Adrenal gland (tissue), 12 donors: ENCODE data around the gene MNAT1. TPM values are rescaled to one million over a fixed set of nuclear protein-coding genes. Genes with fewer than 3 reads are reported as not detected.

ENCODE experiments used
- DNase-seq, 7 donors: peaks; one replicate each; pipeline ENCODE4 v3.0.0-alpha.2; 2019 to 2020
- H3K27ac ChIP-seq, 5 donors: fragments of 200-600 bp; sonication (generic) in 4 of 5; 1 replicate in 3 of 5; 2 replicates in 2 of 5; pipeline versions ENCODE4 v1.5.1 to v1.8.0; 2016 to 2020; ENCODE audit warnings: mild to moderate bottlenecking in 1 of 5
- H3K27me3 ChIP-seq: fragments of 200-600 bp; 2 replicates; pipeline ENCODE4 v1.8.0; 2021
- H3K36me3 ChIP-seq, 2 donors: fragments of 200-600 bp; replicated peaks in 1 of 2; 1 replicate in 1 of 2; 2 replicates in 1 of 2; pipeline versions ENCODE4 v1.5.1 to v1.8.0; 2018 to 2022
- H3K4me1 ChIP-seq, 2 donors: fragments of 200-600 bp; replicated peaks in 1 of 2; 1 replicate in 1 of 2; 2 replicates in 1 of 2; pipeline versions ENCODE4 v1.5.1 to v1.8.0; 2018 to 2021
- H3K4me3 ChIP-seq, 4 donors: fragments of 200-600 bp; sonication (generic) in 3 of 4; one replicate each; pipeline ENCODE4 v1.5.1; 2016 to 2018
- H3K9me3 ChIP-seq, 3 donors: fragments of 200-600 bp; sonication (generic) in 1 of 3; replicated peaks in 1 of 3; 1 replicate in 2 of 3; 2 replicates in 1 of 3; pipeline versions ENCODE4 v1.5.1 to v1.8.0; 2016 to 2021
- POLR2A ChIP-seq, 2 donors: fragments of 450-650 bp; IDR thresholded peaks; one replicate each; pipeline ENCODE4 v1.6.1; 2017; ENCODE audit warnings: antibody characterized with exemption in 2 of 2, mild to moderate bottlenecking in 2 of 2, moderate library complexity in 1 of 2
- WGBS, 4 donors: extraction: QIAGEN DNeasy Blood & Tissue Kit in 2 of 4; methylation state at CpG; one replicate each; pipeline versions ENCODE4 v1.1.5 to v1.1.7; 2013 to 2017; 5-methylcytosine and 5-hydroxymethylcytosine counted together
- intact Hi-C, 2 donors: fragments of 100-400 bp; cut with DNase I; formaldehyde crosslinking; loops; one replicate each; pipeline versions ENCODE4 v1.14.1 to v1.15.0; 2022 to 2023
- polyA plus RNA-seq, 3 donors: library from polyadenylated mRNA; stranded (reverse); fragments of 200-250 nt in 2 of 3; fragments of 350-450 nt in 1 of 3; fragmentation: Illumina TruSeq in 1 of 3; extraction: RNeasy Lipid Tissue Mini Kit (QIAGEN cat#74804) in 1 of 3; gene quantifications; one replicate each; pipeline ENCODE4 v1.2.3, GENCODE V29; 2013 to 2014
- total RNA-seq, 9 donors: library from RNA; depleted of rRNA in 4 of 9; stranded (reverse); fragments of >200 nt in 4 of 9; fragments of 120-200 nt in 1 of 9; fragmentation: NEBNext Ultra II Directional in 1 of 9; extraction: Animal tissue kit (Norgen Biotek cat#: 25700) in 1 of 9; gene quantifications; one replicate each; pipeline versions ENCODE4 v1.1.0 to v1.2.4, GENCODE V29; 2013 to 2023
- TF ChIP-seq, protein P1 (sequence below), 6 experiments: fragments of 450-650 bp in 4 of 6; fragments of 200-600 bp in 2 of 6; sonication (generic) in 1 of 6; IDR thresholded peaks; 1 replicate in 5 of 6; 2 replicates in 1 of 6; pipeline versions ENCODE4 v1.5.1 to v1.8.0; 2016 to 2021; ENCODE audit warnings: antibody characterized with exemption in 6 of 6, mild to moderate bottlenecking in 2 of 6, moderate library complexity in 1 of 6
- donor health status: healthy with polysubstance abuse.
- donor health status: Bipolar disorder and iron deficiency.
- donor health status: DM: yes; HTN: yes; CAD: no.
- donor health status: DM: no; HTN: no; CAD: no.
- donor health status: DM: no; HTN: no; CAD: no.
- donor health status: DM: yes; HTN: yes; CAD: no.

Gene MNAT1
- total and polyA plus RNA-seq, 12 donors = 11.7 to 69.2 (median 29.0) TPM

DNA sequence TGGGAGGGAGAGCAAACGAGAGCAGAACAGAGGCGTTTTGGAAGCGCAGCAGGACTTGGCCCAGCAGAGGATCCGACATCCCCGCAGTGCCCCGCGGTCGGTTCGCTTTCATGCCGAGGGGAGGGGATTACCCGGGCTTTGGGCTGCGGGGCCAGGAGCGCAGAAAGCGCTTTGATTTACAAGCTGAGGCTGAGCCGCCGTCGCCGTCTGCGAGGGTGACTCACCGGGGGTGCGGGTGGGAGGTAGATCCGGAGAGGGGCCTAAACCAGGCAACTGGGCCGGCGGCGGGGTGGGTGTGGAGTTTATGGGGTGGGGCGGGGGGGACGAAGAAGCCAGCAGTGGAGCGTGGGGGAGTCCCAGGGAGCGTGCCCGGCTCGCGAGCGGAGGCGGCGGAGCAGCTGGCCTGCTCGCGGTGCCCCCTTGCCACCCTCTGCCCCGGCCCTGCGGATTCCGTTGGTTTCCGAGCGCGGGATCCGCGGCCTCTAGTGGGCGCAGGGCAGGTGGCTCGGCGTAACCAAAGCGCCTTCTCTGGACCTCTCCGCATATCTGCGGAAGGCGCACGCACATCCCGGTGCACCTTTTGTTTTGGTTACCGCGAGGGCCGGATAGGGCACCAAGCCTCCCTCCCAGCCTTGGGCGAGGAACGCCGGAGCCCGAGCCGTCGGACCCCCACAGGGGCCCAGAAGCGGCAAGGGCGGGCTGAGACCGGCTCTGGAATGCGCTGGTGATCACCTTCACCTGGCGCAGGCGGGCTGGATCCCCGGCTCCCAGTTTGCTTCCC, 13.0 kb upstream of the MNAT1 start:
- Histone ChIP-seq H3K36me3 (no peaks in the 10 kb centered on the region), H3K9me3 (no peaks in the 10 kb centered on the region), H3K27ac (peak overlapping the region in 2 of 5 donors; percentile 19 to 61), H3K4me3 (peak overlapping the region in 2 of 4 donors; percentile 70 to 84), H3K27me3 (no peaks in the 10 kb centered on the region), H3K4me1 (peaks cover 15 to 25% of the 10 kb centered on the region in 2 donors)
- TF ChIP-seq, protein P1, sequence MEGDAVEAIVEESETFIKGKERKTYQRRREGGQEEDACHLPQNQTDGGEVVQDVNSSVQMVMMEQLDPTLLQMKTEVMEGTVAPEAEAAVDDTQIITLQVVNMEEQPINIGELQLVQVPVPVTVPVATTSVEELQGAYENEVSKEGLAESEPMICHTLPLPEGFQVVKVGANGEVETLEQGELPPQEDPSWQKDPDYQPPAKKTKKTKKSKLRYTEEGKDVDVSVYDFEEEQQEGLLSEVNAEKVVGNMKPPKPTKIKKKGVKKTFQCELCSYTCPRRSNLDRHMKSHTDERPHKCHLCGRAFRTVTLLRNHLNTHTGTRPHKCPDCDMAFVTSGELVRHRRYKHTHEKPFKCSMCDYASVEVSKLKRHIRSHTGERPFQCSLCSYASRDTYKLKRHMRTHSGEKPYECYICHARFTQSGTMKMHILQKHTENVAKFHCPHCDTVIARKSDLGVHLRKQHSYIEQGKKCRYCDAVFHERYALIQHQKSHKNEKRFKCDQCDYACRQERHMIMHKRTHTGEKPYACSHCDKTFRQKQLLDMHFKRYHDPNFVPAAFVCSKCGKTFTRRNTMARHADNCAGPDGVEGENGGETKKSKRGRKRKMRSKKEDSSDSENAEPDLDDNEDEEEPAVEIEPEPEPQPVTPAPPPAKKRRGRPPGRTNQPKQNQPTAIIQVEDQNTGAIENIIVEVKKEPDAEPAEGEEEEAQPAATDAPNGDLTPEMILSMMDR (IDR thresholded peaks at IDR 0.05) = peak in 4 of 6 experiments; percentile 13 to 32 (median 28)
- TF ChIP-seq POLR2A (IDR thresholded peaks at IDR 0.05) = no peak
- intact Hi-C loops = loop anchor here in 1 of 2 donors (10.0 kb wide), 1 partner anchor 143 kb away; no protein-coding TSS in a partner anchor
- WGBS, 4 donors = 4 to 43% (median 4%) methylated on average over 9 to 70 of the region's 70 CpGs; no CpG with 5 or more reads in 1 of the 4 donors
- peak; percentile 46 to 65 (median 57) for DNase-seq

DNA sequence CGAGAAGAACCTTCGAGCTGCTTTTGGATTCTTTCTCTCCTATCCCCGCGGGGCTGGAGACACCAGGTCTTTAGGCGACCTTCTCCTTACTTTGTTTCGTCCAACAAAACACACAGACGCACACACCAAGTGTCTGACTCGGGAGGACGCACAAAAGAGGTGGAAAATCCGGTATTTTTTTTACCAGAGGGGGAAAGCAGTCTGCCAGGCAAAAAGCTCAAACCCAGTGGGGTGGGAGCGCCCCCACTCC, 12.5 kb upstream of the MNAT1 start:
- Histone ChIP-seq H3K9me3 (no peaks in the 10 kb centered on the region), H3K4me3 (peak overlapping the region in 3 of 4 donors; percentile 28 to 84 (median 70)), H3K36me3 (no peaks in the 10 kb centered on the region), H3K27ac (peak overlapping the region in 2 of 5 donors; percentile 19 to 61), H3K27me3 (no peaks in the 10 kb centered on the region), H3K4me1 (peaks cover 15 to 25% of the 10 kb centered on the region in 2 donors)
- 1 to 2% (median 1%) methylated on average over 9 to 11 of the region's 11 CpGs for WGBS, 4 donors
- peak in 2 of 7 donors; percentile 17 to 21 for DNase-seq
- no peak for TF ChIP-seq POLR2A (IDR thresholded peaks at IDR 0.05)
- TF ChIP-seq, protein P1 (IDR thresholded peaks at IDR 0.05) = no peak
- intact Hi-C loops = loop anchor here in 1 of 2 donors (10.0 kb wide), 1 partner anchor 143 kb away; no protein-coding TSS in a partner anchor

DNA sequence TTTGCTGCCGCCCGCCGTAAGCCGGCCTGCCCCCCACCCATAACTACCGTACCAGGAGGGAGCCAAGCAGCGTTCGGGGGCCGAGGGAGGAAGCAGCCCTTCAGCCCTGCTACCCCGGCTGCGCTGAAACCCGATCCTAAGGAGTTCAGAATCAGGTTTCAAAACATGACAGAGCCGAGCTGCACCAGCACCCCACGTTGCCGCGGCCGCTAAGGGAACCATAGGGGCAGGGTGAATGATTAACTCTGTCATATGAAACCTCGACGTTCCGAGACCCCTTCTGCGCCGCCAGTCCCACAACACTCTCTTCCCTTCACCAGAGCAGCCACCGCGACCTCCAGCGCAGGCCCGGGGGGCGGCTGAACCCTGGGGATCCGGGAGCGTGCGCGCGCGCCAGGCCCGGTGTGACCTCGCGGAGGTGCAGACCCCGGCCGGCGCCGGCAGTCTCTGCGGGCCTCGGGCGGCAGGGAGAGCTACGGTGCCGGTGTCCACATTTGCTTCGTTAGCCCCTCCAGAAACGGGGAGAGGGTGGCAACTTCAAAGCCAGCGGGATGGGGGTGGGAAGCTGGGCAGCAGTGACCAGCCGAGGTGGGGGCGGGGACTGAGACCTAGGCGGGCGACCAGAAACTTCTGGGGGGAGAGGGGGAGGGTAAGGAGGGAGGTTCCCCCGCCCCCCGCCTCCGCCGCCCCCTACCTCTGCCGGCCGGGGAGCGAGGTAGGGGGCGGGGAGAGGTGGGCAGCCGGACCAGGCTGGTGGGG, 12.0 kb upstream of the MNAT1 start:
- Histone ChIP-seq H3K27me3 (no peaks in the 10 kb centered on the region), H3K4me1 (peaks cover 15 to 25% of the 10 kb centered on the region in 2 donors), H3K9me3 (no peaks in the 10 kb centered on the region), H3K27ac (peak overlapping the region in 2 of 5 donors; percentile 19 to 61), H3K36me3 (no peaks in the 10 kb centered on the region), H3K4me3 (peak overlapping the region in 3 of 4 donors; percentile 28 to 84 (median 70))
- DNase-seq = peak in 6 of 7 donors; percentile 8 to 43 (median 28)
- intact Hi-C loops = loop anchor here in 1 of 2 donors (10.0 kb wide), 1 partner anchor 142 kb away; no protein-coding TSS in a partner anchor
- whole genome bisulfite sequencing, 4 donors = 0 to 20% (median 2%) methylated on average over 1 to 60 of the region's 60 CpGs
- TF ChIP-seq, protein P1 (IDR thresholded peaks at IDR 0.05) = no peak
- no peak for TF ChIP-seq POLR2A (IDR thresholded peaks at IDR 0.05)
